ENCODE results near the gene ATG14.
"Not testable (repeated sequence)": the region's sequence is repeated elsewhere in the genome, so short reads cannot be mapped to it uniquely, and the experiment has no call there.

Gene ATG14, protein sequence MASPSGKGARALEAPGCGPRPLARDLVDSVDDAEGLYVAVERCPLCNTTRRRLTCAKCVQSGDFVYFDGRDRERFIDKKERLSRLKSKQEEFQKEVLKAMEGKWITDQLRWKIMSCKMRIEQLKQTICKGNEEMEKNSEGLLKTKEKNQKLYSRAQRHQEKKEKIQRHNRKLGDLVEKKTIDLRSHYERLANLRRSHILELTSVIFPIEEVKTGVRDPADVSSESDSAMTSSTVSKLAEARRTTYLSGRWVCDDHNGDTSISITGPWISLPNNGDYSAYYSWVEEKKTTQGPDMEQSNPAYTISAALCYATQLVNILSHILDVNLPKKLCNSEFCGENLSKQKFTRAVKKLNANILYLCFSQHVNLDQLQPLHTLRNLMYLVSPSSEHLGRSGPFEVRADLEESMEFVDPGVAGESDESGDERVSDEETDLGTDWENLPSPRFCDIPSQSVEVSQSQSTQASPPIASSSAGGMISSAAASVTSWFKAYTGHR

DNA sequence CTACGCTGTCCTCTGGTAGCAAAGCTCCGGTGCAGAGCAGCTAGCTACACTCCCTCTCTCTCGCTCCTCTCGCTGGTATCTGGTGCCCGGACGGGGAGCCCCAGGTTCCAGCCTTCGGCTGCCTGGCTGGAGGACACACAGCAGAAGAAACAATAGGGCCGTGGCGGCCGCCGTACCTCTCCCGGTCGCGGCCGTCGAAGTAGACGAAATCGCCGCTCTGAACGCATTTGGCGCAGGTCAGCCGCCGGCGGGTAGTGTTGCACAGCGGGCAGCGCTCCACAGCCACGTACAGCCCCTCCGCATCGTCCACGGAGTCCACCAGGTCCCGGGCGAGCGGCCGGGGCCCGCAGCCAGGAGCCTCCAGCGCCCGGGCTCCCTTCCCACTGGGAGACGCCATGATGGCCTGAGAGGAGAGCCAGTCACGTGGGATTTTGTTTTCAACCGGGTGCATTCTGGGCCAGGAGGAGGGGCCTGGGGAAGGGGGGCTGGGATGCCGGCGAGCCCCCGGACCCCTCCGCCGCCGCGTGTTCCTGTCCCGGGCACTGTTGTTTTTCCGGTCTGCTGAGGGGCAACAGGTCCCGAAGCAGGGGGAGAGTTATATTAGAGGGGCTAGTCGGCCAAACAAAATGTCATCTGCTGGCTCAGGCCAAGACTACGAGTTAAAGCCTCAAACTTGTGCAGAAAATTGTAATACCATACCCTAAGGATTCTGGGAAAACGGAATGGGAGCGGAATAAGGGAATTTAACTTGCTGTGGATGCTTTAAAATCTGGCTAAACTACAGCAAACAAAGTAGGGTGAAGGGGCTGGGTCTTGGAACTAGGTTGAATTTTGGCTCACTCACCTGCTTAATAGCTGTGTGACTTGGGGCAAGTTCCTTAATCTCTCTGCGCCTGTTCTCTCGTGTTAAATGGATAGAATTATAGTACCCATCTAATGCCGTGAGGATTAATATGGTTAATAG is at the start of gene ATG14:
Gene ATG14 (minus strand): TSS at position 405 of the 964 bp plus-strand sequence. CDS start 8 bp downstream, at position 397.
- peak; percentile 84 for DNase-seq
- Mint-ChIP-seq H3K9me3 (no peaks in the 10 kb centered on the region), H3K4me1 (ENCODE audit: low read depth) (peaks cover 35% of the 10 kb centered on the region), H3K4me3 (peak within 1 kb of the TSS; percentile 89), H3K27ac (peak within 1 kb of the TSS; percentile 89), H3K27me3 (peaks cover 7% of the 10 kb centered on the region), H3K36me3 (ENCODE audit: low read depth) (peaks cover 8% of the 10 kb centered on the region)

DNA sequence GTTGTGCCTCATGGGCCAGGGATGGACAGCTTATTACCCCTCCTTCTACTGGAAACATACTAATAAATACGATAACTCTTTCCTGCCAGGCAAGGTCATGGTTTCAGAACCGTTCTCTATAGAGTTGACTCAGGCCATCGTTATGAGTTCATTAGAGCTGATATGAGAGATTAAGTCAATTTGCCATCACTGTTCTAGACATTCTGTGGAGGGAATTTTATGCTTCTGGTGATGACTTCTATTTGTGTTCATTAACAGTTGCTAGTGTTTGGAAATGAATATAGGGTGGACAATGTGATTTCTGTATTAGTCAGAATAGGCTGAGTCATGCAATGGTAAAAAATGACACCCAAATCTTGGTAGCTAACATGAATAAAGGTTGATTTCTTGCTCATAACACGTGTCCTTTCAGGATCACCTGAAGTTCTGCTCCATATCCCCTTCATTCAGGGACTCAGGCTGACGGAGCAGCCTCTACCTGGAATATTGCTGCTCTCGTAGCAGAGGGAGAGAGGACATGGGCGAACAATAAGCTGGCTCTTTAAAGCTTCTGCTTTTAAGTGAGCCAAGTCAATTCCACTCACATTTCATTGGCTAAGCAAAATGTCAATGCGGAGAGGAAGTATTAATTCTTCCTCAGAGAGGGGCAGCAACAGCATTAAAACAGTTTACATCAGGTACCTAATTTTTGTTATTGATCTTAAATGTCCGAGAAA is 47.3 kb upstream of the ATG14 start:
- peak overlapping the region; percentile 51 for H3K27ac Mint-ChIP-seq
- H3K4me3 Mint-ChIP-seq = no peak overlapping the region
- no peaks in the 10 kb centered on the region for H3K36me3 Mint-ChIP-seq (ENCODE audit: low read depth)
- no peak for DNase-seq
- H3K9me3 Mint-ChIP-seq = no peaks in the 10 kb centered on the region
- H3K27me3 Mint-ChIP-seq = peaks cover 9% of the 10 kb centered on the region
- peaks cover 31% of the 10 kb centered on the region for H3K4me1 Mint-ChIP-seq (ENCODE audit: low read depth)

DNA sequence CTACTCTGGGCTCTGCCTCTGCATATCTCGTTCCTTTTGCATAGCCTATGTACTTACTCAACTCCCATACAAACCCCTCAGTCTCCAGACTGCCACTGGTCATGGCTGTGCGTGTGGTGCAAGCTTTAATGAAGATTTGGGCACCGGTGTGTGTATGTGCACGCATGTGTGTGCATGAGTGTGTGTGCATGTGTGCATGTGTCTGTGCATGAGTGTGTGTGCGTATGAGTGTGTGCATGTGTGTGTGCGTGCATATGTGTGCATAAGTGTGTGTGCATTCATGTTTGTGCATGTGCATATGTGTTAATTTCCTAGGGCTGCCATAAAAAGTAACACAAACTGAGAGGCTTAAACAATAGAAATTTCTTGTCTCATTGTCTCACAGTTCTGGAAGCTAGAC is 45.9 kb upstream of the ATG14 start:
- Mint-ChIP-seq H3K27me3 (peaks cover 12% of the 10 kb centered on the region), H3K27ac (no peak overlapping the region), H3K36me3 (ENCODE audit: low read depth) (no peaks in the 10 kb centered on the region), H3K4me3 (no peak overlapping the region), H3K4me1 (ENCODE audit: low read depth) (peaks cover 23% of the 10 kb centered on the region), H3K9me3 (no peaks in the 10 kb centered on the region)
- DNase-seq = no peak

DNA sequence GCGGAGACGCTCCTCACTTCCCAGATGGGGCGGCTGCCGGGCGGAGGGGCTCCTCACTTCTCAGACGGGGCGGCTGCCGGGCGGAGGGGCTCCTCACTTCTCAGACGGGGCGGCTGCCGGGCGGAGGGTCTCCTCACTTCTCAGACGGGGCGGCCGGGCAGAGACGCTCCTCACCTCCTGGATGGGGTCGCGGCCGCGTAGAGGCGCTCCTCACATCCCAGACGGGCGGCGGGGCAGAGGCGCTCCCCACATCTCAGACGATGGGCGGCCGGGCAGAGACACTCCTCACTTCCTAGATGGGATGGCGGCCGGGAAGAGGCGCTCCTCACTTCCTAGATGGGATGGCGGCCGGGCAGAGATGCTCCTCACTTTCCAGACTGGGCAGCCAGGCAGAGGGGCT is 44.8 kb upstream of the ATG14 start:
- H3K27ac Mint-ChIP-seq; DNase-seq; H3K9me3 Mint-ChIP-seq; H3K4me3 Mint-ChIP-seq; H3K36me3 Mint-ChIP-seq (ENCODE audit: low read depth): not testable (repeated sequence)
- Mint-ChIP-seq H3K27me3 (peaks cover 12% of the 10 kb centered on the region), H3K4me1 (ENCODE audit: low read depth) (peaks cover 26% of the 10 kb centered on the region)

DNA sequence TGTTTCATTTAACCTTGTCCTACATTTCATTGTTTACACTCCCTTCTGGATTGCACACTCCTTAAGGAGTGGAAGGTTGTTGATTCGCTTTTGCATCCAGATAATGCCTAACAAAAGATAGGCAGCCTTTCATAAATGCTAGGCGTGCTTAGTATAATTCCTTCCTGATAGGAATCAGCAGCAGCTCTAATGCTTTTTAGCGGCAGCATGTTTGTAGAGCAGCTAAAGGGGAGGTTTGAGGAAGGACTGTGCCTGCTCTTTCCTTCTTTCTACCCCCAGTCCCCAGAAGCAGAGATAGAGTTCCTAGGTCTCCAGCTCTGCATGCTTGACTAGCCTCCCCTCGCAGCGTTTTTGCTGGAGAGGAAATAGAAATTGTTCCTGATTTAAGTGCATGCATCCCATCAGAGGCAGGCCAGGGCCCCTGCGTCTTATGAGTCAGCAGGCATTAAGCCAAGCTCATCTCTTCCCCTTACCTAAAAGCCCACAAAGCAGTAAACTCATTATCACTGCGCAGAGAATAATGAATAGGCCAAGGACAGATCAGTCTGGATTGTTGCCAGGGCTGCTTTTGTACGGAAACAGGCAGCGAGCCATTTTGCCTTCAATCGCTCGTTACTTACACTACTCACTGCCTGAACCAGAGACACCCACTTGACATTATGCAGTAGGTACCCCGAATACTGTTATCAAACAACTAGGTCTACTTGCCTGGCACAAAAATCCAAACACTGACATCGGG is 42.8 kb upstream of the ATG14 start:
- peaks cover 26% of the 10 kb centered on the region for H3K4me1 Mint-ChIP-seq (ENCODE audit: low read depth)
- no peak for DNase-seq
- no peak overlapping the region for H3K27ac Mint-ChIP-seq
- peaks cover 8% of the 10 kb centered on the region for H3K27me3 Mint-ChIP-seq
- H3K9me3 Mint-ChIP-seq = no peaks in the 10 kb centered on the region
- no peak overlapping the region for H3K4me3 Mint-ChIP-seq
- H3K36me3 Mint-ChIP-seq (ENCODE audit: low read depth) = no peaks in the 10 kb centered on the region

DNA sequence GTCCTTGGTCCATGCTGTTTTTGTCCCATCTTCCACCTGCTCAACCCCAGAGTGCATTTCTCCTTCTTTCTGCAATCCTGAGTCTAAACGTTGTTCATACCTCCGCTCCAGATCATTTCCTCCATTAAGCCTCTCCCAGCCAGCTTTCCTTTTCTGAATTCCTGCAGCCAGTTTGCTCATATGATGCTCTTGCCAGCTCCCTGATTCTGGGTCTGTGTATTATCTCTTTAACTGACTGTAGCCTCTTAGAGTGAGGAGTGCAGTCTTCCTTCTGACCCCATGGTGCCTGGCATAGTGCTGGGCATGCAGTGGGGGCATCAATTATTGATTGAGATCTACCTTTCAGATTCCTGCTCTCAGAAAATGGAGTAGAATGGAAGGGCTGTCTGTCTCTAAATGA is 40.3 kb upstream of the ATG14 start:
- DNase-seq = no peak
- no peaks in the 10 kb centered on the region for H3K9me3 Mint-ChIP-seq
- peaks cover 31% of the 10 kb centered on the region for H3K4me1 Mint-ChIP-seq (ENCODE audit: low read depth)
- no peak overlapping the region for H3K4me3 Mint-ChIP-seq
- no peak overlapping the region for H3K27ac Mint-ChIP-seq
- H3K36me3 Mint-ChIP-seq (ENCODE audit: low read depth) = no peaks in the 10 kb centered on the region
- peaks cover 8% of the 10 kb centered on the region for H3K27me3 Mint-ChIP-seq

DNA sequence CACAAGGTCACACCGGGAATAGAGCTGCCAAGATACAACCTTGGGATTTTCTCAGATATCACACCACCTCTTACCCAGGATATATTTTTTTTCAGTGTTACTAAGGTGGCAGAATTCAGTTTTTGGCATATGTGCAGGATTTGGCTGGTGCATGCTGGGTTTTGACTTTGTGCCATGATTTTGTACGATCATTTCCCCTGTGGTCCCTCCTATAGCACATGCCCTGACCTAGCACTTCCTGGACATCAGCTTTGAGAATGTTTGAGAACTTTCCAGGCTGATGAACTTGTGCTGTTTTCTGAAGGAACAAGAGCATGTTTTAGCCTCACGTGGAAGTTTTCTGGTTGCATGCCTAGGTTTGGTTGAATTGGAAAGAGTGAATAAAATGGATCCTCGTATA is 39.8 kb upstream of the ATG14 start:
- Mint-ChIP-seq H3K27ac (no peak overlapping the region), H3K4me3 (no peak overlapping the region), H3K27me3 (peaks cover 8% of the 10 kb centered on the region), H3K9me3 (no peaks in the 10 kb centered on the region), H3K4me1 (ENCODE audit: low read depth) (peaks cover 37% of the 10 kb centered on the region), H3K36me3 (ENCODE audit: low read depth) (no peaks in the 10 kb centered on the region)
- DNase-seq = no peak

DNA sequence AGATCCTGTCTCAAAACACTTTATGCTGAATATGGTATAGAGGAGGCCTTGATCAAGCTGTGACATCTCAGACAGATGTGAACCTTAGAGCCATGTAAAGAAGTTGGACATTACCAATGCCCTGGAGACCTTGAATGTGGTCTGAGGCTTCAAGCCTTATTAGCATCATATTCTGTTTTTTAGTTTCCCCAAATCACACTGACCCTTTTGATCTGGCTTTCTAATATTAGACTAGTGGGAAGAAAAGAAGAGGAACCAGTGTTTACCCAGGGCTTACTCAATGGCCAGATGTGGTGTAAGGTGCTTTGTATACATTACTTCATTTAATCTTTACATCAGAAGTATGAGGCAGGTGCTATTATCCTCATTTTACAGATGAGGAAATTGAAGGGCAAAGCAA is 39.4 kb upstream of the ATG14 start:
- H3K27me3 Mint-ChIP-seq = peaks cover 8% of the 10 kb centered on the region
- H3K27ac Mint-ChIP-seq = no peak overlapping the region
- peaks cover 41% of the 10 kb centered on the region for H3K4me1 Mint-ChIP-seq (ENCODE audit: low read depth)
- no peaks in the 10 kb centered on the region for H3K36me3 Mint-ChIP-seq (ENCODE audit: low read depth)
- DNase-seq = no peak
- H3K4me3 Mint-ChIP-seq = no peak overlapping the region
- no peaks in the 10 kb centered on the region for H3K9me3 Mint-ChIP-seq

DNA sequence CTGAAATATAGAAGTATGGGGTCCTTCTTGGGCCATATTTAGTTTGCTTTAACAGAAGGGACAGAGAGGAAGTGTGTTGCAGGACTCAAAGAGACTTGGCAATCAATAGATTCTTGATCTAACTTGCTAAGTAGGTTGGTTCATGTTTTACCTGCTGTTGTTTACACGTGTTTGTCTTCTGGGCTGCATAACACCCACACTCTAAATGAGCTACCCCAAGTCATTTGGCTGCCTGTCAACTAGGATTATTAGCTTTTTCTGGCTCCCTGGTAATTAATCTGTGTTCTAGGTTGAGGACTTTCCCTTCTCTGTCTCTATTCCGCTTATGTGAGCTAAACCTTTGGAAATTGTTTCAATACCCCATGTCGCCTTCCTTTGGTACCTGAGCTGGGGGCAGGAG is 38.9 kb upstream of the ATG14 start:
- peaks cover 8% of the 10 kb centered on the region for H3K27me3 Mint-ChIP-seq

DNA sequence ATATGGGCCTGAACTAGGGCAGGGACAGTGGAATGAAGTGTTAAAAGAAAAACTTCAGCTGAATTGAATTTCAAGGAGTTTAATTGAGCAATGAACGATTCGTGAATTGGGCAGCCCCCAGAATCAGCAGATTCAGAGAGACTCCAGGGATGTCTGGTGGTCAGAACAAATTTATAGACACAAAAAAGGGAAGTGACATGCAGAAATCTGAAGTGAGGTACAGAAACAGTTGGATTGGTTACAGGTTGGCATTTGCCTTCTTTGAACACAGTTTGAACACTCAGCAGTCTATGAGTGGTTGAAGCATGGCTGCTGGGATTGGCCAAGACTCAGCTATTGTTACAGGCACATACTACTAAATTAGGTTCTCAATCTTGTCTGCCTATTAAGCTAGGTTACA is 38.5 kb upstream of the ATG14 start:
- no peaks in the 10 kb centered on the region for H3K9me3 Mint-ChIP-seq
- H3K27ac Mint-ChIP-seq = no peak overlapping the region
- H3K4me1 Mint-ChIP-seq (ENCODE audit: low read depth) = peaks cover 42% of the 10 kb centered on the region
- no peaks in the 10 kb centered on the region for H3K36me3 Mint-ChIP-seq (ENCODE audit: low read depth)
- no peak overlapping the region for H3K4me3 Mint-ChIP-seq
- no peak for DNase-seq
- peaks cover 8% of the 10 kb centered on the region for H3K27me3 Mint-ChIP-seq

More for the DNA sequence above, 38.9 kb upstream of the ATG14 start:
- Mint-ChIP-seq H3K4me1 (ENCODE audit: low read depth) (peaks cover 42% of the 10 kb centered on the region), H3K36me3 (ENCODE audit: low read depth) (no peaks in the 10 kb centered on the region), H3K9me3 (no peaks in the 10 kb centered on the region), H3K4me3 (no peak overlapping the region), H3K27ac (no peak overlapping the region)
- DNase-seq = no peak

DNA sequence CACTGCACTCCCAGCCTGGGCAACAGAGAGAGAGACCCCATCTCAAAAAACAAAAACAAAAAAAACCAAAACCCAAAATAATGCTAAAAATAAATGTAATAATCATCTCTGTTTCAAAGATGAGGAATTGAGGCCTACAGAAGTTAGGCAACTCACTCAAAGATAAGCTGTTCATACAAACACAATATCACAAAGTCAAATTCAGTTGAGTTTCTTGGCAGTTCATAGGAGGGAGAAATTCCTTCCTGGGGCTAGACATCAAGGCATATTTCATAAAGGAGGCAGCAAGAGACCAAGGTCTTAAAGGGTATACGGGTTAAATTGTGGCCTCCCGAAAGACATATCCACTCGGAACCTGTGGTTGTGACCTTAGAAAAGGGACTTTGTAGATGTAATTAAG is 37.5 kb upstream of the ATG14 start:
- Mint-ChIP-seq H3K4me3 (no peak overlapping the region), H3K4me1 (ENCODE audit: low read depth) (peaks cover 36% of the 10 kb centered on the region), H3K36me3 (ENCODE audit: low read depth) (no peaks in the 10 kb centered on the region), H3K27me3 (peaks cover 7% of the 10 kb centered on the region), H3K9me3 (no peaks in the 10 kb centered on the region), H3K27ac (no peak overlapping the region)
- no peak for DNase-seq

DNA sequence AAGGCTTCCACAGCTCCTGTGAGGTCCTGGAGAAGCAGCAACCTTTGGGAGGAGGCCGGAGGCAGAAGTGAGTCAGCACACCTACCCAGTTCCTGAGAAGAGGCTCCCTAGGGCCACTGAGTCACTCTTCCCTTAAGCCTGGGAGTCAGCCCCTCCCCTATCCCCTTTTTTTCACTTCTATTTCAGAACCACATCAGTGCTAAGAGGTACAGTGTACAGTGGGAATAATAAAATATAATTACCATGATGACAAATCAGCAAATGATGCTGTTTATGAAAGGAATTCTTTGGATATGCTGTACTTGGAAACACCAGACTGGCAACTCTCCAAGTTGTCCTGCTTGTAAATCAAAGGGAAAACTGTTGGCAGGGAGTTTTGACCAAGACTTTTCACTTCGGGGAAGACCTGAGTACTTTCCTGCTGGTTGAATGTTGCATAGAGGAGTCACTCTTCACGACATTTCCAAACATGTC is 36.5 kb upstream of the ATG14 start:
- Mint-ChIP-seq H3K4me3 (no peak overlapping the region), H3K27me3 (no peaks in the 10 kb centered on the region), H3K27ac (peak overlapping the region; percentile 32), H3K9me3 (no peaks in the 10 kb centered on the region), H3K4me1 (ENCODE audit: low read depth) (peaks cover 36% of the 10 kb centered on the region), H3K36me3 (ENCODE audit: low read depth) (no peaks in the 10 kb centered on the region)
- no peak for DNase-seq

DNA sequence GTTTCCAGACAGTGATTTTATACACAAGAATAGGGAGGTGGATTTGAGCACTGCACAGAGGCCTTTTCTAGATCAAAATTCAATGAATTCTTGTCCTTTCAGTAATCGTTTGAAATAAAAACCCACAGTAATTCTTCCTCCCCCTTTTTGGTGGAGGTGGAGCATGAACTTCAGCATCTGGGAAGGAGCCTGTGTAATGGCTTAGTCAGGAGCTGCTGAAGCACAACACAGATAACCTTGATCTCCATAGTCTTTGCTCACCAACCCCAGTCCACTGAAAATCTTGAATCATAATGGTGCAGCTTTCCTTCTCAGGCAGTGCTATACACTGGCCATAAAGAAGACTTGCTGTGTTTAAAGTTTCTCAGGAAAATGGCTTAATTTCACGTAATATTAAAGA is 35.2 kb upstream of the ATG14 start:
- no peaks in the 10 kb centered on the region for H3K27me3 Mint-ChIP-seq
- no peak overlapping the region for H3K4me3 Mint-ChIP-seq
- H3K4me1 Mint-ChIP-seq (ENCODE audit: low read depth) = peaks cover 35% of the 10 kb centered on the region
- no peaks in the 10 kb centered on the region for H3K36me3 Mint-ChIP-seq (ENCODE audit: low read depth)
- no peaks in the 10 kb centered on the region for H3K9me3 Mint-ChIP-seq
- no peak for DNase-seq
- H3K27ac Mint-ChIP-seq = no peak overlapping the region

Measured in activated T-cell treated with anti-CD3 and anti-CD28 coated beads, Interleukin-2, amount 50 U/mL, for 24 hours (primary cell).